C4-2B (cell line): ENCODE data around the gene IL12RB1.

Experiments
- ZFX ChIP-seq: fragments of 450-650 bp; IDR thresholded peaks from 2 replicates; pipeline ENCODE4 v1.6.1; 2017
- TF ChIP-seq, protein P1 (sequence below): fragments of 450-650 bp; conservative IDR thresholded peaks from 2 replicates; pipeline ENCODE4 v1.5.1; 2017; ENCODE audit warnings: mild to moderate bottlenecking

DNA sequence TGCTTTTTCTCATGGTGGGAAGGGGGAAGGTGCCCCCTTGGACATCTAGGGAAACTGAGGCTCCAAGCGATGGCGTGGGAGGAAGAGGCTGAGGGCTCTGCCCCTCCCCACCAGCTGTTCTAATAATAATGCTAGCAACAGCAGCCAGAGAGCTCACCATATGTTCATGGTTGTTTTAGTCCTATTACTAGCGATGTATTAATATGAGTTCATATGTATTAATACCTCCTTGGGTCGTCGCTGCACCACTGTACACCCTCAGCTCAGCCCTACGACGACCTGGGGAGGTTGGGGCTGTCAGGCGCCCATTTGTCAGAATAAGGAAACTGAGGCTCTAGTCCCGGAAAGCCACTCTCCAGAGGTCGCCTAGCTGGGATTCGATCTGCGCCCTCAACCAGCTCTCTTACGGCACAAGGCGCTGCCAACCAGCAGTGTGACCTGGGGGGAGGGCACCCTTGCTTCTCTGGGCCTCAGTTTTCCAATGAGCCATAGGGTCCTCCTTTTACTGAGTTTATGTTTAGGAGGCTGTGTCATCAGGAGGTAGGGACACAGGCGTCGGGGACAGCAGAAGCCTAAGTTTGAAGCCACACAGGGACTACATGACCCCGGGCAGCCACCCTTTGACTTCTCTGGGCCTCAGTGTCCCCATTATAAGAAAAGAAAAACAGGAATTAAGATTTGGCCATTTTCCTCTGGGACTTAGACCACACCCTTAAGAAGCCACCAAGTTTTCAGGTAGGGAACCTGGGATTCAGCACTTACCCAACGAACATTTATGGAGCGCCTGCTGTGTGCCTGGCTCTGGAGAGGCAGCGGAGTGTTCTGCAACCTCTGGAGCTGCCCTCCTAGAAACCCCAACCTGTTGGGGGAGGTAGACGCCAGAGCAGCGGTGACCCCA is 11.5 kb upstream of the IL12RB1 start:
- TF ChIP-seq ZFX, result no peak
- TF ChIP-seq, protein P1, sequence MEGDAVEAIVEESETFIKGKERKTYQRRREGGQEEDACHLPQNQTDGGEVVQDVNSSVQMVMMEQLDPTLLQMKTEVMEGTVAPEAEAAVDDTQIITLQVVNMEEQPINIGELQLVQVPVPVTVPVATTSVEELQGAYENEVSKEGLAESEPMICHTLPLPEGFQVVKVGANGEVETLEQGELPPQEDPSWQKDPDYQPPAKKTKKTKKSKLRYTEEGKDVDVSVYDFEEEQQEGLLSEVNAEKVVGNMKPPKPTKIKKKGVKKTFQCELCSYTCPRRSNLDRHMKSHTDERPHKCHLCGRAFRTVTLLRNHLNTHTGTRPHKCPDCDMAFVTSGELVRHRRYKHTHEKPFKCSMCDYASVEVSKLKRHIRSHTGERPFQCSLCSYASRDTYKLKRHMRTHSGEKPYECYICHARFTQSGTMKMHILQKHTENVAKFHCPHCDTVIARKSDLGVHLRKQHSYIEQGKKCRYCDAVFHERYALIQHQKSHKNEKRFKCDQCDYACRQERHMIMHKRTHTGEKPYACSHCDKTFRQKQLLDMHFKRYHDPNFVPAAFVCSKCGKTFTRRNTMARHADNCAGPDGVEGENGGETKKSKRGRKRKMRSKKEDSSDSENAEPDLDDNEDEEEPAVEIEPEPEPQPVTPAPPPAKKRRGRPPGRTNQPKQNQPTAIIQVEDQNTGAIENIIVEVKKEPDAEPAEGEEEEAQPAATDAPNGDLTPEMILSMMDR, result no peak
